K562 treated with DMSO at 1 percent for 12 hours (cell line): ENCODE results near the gene CWF19L1. TPM values are rescaled to one million over a fixed set of nuclear protein-coding genes. Genes with fewer than 3 reads are reported as not detected.

Experiments
- total RNA-seq: library from RNA; unstranded; fragments of 300-600 nt; gene quantifications from 2 replicates; pipeline ENCODE4 v1.2.3, GENCODE V29; 2022; ENCODE audit not compliant: insufficient read depth

CWF19L1 gene
- total RNA-seq: 11.5 and 15.2 TPM in 2 replicates

DNA sequence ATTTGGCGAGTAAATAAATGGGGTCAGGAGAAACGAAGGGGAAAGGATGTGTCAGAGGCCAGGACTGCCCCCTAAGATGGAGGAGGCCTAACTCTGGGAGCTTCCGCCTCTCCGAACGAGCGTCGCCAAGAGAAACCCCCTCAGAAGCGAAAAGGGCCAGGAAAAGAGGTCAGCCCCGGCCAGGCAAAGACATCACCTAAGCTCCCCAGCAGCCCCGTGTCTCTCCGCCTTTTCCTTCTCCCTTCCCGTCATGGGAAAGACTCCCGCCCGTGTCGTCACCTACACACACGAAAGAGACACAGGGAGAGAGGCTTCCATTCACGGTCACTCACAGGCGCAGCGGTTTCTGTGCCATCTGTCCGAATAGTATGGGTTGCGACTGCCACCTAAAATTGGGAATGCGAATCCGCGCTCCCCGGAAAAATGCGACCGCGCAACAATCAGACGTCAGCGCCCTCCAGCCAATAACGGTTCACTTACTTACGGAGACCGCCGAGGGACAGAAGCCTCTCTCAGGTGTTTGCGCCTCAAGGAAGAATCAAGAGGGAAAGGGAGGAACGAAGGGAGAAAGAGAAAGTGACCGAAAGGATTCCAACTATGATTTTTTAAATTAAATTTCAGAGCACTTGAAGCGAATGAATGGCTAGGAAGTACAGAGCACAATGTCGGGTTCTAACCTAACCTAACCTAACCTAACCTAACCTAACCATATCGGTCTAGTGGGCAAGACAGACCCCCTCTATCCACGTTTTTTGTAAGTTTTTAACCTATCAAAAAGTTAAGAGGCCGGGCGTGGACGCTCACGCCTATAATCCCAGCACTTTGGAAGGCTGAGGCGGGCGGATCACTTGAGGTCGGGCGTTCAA is at the start of gene CWF19L1:
TSS of gene CWF19L1 (minus strand) at position 400 of the 866 bp plus-strand sequence. CDS start at position 355, 45 bp downstream.

DNA sequence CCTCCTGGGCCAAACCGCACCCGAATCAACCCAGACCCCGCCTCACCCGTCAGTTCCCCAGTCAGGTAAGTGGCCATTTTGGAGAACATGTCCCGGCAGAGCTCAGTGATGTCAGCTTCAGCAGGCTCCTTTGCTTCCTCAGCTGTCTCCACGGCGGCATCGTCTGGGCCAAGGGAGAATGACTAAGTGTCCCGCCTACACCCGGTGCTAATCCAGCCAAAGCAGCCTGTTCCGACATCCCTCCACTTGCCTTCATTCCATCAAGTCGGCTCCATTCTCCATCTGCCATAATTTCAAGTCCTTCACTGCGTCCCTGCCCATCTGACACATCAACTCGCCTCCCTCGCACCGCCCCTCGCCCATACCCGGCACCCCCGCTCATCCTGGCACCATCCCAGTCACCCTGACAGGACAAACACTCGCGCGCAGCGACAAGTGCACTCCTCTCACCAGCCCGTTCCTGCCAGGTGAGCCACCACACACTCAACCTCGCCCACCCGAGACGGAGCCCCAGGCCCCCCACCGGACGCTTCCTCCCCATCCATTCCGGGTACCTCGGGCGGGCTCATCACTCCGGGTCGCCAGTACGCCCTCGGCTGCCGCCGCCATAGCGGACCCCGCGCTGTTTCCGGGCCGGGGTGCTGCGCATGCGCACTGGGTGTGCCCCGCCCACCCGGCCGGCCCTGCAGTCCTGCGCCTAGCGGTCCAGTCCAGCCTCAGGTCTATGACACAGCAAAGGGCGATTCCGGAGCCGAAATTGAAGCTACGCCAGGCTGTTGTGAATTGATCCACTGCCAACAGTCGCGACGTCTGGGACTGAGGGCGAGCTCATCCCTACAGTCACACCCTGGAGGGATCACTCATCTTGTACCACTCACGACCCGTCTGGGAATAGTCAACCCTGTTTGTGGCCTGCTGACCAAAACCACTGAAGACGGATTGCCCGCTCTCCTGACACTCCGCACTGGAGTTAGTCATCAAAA is 18.9 kb upstream of the CWF19L1 start, which contains the start of gene BLOC1S2:
TSS of gene BLOC1S2 (minus strand) at position 630 of the 983 bp plus-strand sequence. CDS start at position 609, 21 bp downstream.

DNA sequence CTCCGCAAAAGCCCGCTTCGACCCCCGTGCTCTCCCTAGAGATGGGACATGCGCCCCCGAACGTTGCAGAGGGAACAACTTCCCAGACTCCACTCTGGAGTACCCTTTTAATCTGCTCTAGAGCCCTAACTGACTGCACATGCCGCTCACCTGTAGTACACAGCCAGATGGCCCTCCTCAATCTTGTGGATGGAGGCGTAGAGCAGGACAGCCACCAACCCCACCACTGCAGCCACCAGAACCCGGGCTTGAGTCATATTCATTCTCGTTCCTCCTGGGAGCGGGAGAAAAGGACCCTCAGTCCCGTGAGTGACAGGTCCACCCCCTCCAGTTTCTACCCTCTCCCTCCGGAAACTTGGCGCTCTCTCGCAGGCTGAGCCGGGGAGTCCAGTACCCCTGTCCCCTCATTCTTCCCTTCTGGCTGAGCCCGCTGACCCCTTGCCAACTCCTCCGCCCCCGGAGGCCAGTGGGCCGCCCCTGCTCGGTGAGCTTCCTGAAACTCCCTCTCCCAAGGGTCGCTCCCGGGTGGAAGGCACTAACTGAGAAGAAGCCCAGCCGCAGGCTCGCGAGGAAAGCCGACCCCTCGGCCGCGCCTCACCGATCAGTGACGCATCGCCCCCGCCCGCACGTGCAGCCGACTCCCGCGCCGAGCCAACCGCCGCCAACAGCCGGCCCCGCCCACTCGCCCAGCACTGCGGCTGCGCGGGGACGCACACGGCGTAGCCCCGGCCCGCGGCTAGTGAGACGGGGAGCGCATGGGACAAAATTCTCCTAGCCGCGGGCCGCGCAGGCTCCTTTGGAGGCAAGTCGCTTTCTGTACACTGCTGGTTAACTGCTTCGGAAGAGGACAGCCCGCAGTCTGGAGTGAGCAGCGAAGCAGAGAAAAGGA is 81.8 kb downstream of the CWF19L1 start, which contains the start of gene ERLIN1:
TSS of gene ERLIN1 (minus strand) at position 666 of the 889 bp plus-strand sequence. CDS start at position 263, 403 bp downstream.

Other genes starting within 250 kb of the CWF19L1 start
- not detected in 2 replicates for gene CPN1, start 185.8 kb downstream of the CWF19L1 start, total RNA-seq
- 6.5 and 16.2 TPM in 2 replicates for gene ERLIN1, start 81.6 kb downstream of the CWF19L1 start, total RNA-seq
- gene CHUK, start 38.0 kb downstream of the CWF19L1 start, total RNA-seq: 5.5 and 15.8 TPM in 2 replicates
- 30.0 and 36.5 TPM in 2 replicates for gene BLOC1S2, start 19.0 kb upstream of the CWF19L1 start, total RNA-seq
- not detected in 2 replicates for gene PKD2L1, start 62.6 kb upstream of the CWF19L1 start, total RNA-seq
- gene SCD, start 79.6 kb upstream of the CWF19L1 start, total RNA-seq: 45.1 and 159 TPM in 2 replicates
- not detected in 2 replicates for gene WNT8B, start 195.4 kb upstream of the CWF19L1 start, total RNA-seq